HG03520 (cell line): ENCODE results near the gene GPC6.

Experiments
- ATAC-seq: cut with Tn5 transposase; IDR thresholded peaks from one replicate; pipeline ENCODE4 v1.9.1; 2021; ENCODE audit warnings: mild to moderate bottlenecking, moderate library complexity; ENCODE audit not compliant: unreplicated experiment

GPC6 gene

DNA sequence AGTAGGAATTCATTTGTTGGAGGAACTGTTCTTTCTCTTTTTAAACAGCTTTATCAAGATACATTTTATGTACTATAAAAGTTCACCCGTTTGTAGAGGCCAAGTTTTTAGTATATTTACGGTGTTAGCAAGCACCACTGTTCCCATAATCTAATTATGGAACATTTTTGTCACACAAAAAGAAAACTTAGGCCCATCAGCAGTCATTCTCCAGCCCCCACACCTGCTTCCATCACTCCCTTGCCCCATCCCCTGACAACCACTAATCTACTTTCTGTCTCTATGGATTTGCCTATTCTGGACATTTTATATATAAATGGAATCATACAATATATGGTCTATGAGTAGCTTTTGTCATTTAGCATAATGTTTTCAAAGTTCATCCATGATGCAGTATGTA, 787.9 kb downstream of the GPC6 start:
- no peak for ATAC-seq

DNA sequence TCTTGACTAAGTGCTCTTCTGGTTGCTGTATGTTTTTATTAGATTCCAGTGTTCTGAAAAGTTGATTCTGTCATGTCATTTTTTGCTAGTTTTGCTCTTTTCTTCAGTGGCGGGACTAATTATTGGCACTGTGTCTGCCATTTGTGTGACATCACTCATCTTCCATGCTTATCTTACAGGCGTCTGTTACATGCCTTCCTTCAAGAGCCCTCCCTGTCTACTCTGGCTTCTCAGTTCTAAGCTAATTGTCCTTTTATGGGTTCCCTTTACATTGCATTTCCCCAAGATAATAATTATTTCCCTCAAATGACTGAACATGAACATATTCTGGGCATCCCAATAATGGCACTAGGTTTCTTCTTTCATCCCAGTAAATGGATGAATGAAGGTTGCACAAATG, 793.8 kb downstream of the GPC6 start:
- no peak for ATAC-seq

DNA sequence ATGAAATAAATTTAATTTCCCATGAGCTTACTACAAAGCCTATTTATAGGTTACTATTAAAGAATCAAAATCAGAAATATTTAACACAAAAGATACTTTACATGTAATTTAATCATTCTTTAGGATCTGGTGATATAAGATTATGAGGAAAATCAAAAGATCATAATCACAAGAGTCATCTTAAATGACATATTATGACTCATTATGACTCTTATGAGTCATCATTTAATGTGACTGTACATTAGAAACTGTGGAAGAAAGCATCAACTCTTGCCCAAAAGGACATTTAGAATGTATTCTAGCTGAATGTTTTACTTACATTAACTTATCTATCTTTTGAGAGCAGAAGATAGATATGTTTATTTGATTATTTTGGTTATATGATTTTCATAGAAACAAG, 794.2 kb downstream of the GPC6 start:
- no peak for ATAC-seq

DNA sequence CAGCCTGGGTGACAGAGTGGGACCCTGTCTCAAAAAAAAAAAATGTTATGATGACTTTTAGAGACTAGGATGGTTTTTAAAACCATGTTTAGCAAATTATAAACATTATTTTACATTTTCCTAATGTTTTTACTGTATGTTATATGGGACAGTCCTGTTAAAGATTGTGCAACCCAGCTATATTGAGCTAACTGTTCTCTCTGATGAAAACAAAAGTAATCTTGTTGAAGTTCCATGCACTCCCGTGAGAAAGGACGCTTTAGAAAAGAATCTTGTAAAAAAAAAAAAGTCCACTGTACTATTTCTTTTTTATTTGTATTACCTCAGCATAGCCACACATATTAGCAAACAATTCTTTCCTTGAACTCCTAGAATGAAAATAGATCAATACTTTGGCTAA, 801.6 kb downstream of the GPC6 start:
- no peak for ATAC-seq

DNA sequence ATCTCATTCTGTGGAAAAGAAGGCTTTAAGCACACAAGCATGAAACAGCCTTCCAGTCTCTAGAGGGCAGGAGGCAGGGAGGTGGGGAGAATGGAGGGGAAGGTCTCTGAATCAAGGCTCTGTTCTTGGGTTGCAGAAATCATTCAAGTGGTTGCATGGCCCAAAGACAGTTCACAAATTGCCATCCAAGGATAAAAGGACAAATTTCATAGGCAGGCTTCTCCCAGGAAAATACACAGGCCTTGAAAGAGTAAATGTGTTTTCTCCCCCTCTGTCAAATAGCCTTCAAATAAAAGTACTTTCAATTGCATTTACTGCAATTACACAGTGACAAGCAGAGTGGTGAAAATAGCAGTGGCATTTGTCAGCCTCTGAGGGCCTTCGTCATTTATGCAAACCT, 802.0 kb downstream of the GPC6 start:
- no peak for ATAC-seq

DNA sequence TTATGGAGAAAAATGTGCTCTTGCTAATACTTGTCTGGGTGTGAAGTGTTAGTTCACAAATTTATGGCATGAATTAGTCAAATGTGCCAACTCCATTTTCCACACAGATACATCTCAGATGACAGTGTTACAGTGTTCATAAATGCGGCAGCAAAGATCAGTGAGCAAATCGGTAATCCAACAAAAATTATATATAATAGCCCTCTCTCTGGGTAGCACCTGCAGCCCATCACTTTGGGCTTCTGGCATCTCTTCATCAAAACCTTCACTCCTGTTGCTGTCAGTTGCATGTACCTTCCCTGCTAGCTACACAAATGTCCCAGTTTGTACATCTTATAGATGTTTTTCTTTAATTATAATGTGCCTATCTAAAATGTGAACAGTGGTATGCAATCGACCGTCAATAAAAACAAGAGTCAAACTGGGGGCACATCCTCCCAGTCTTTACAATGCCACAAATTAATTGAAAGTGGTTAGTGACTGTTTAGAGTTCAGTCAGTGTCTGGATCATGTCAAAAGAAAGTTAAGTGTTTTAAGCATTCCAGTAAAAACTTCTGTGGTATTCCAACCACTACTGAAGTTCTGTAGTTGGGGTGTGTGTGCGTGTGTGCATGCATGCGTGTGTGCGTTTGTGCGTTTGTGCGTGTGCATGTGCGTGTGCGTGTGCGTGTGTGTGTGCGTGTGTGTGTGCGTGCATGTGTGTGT, 804.0 kb downstream of the GPC6 start:
- no peak for ATAC-seq

DNA sequence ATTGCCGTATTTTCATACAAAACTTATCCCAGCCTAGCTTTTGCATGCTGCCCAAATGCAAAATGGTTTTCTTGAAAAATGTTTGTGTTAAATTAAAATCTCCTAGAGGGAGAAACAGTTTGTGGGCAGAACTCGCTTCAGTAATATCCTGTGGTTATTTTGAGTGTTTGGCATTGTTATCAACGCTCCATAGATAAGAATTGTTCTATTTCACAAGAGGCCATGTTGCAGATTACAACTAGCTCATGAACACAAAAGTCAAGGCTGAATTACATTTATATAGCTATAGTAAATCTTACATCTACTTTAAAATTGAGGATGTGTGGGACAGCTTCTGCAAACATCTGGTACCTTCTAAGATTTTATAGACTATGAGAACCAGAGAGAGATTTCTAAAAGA, 805.0 kb downstream of the GPC6 start:
- ATAC-seq, result no peak

DNA sequence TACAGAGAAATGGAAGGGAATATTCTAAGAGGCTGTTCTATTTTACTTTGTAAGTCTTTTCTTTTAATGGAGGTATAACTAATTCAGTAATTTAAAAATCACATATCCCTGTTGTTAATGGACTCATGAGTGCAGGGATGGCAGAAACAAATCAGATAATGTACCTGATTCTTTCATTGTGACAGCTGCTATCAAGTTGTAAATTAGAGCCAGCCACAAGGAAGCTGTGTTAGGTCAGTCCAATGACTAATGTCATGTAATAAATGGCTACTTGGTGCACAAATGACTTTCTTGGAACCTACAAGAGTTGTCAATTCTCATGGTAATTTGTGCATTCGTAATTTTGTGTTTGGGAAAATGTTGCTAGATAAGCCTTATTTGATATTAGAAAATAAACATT, 806.5 kb downstream of the GPC6 start:
- no peak for ATAC-seq

DNA sequence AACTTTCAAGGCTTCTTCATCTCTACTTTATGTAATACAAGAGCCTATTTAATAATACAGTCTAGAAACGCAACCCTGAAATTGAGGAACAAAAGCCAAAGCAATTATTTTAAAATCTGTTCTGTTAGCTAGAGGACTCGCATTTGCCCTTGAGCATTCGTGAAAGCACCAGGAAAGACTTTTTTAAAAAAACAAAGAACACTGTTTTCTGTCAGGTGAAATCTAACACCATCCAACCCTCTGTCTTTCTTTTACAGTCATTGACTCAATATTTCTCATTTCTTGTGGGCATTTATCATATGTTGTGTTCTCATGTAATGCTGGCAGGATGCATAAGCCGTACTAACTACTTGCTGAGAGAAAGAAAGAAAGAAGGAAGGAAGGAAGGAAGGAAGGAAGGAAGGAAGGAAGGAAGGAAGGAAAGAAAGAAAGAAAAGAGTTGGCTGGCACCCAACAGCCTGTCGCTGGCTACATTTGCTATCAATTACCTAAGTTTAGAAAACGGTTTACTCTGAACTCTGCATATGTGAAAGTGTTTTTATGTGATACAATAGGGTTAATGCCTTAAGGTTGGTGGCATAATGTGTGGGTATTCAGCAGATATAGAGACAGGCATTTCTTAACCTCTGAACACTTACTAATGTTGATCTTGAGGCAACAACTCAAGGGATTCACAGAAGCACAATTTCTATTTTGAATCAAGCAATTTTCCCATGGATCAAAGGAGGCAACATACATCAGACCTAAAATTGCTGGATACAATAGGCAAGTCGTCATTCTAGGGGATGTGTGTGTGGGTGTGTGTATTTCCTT, 807.4 kb downstream of the GPC6 start:
- ATAC-seq, result no peak

DNA sequence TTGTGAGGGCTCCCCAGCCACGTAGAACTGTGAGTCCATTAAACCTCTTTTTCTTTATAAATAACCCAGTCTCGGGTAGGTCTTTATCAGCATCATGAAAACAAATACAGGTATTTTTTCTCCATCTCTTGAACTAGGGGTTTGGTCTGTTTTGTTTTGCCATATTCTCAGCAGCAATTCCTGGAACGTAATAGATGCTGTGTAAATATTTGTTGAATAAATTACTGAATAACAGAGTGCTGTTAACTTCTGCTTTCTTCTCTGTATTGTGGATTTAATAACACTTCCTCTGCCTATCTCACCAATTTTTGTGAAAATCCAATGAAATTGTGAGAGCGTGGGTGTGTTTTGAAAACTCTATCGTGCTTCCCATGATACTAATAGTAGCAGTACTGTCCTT, 823.4 kb downstream of the GPC6 start:
- no peak for ATAC-seq

DNA sequence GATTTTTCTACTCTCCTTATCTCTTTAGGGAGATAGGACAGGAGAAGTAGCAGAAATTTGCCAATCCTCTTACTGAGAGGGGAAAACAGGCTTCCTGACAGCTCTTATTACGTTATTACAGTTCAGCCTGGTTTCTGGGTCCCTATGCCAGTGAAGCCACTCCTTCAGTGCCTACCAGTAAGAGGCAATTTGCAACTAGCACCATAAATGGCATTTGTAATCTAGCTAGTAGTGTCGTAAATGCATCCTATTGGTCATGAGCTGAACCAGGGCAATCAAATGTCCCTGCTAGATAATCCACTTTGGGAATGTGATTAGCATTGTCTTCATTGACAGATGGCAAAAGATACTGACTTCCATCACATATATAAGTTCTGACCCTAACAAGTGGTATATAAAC, 824.1 kb downstream of the GPC6 start:
- no peak for ATAC-seq

DNA sequence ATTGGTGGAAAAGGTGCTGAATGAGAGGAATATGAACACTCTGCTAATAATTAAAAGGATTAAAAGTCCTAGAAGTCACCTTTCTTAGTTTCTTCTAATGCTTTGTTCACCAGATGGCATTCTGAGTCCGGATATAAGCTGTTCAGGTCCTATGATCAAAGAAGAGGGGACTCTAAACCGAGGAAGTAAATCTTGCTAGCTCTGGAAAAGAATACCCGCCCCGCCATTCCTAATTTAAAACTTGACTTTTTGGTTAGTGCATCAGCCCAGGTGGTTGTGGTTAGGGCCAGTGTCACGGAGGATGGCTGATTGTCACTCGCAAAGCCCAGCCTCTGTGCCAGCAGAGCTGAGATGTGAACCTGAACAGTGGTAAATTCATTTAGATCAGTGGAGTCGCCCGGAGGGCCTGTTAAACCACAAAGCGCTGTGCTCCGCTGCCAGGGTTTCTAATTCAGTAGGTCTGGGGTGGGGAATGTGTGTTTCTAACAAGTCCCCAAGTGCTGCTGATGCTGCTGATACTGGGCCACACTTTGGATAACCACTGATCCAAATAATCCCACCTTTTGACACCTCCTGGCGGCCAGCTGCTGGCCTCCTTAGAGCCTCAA, 827.5 kb downstream of the GPC6 start:
- ATAC-seq, result no peak

DNA sequence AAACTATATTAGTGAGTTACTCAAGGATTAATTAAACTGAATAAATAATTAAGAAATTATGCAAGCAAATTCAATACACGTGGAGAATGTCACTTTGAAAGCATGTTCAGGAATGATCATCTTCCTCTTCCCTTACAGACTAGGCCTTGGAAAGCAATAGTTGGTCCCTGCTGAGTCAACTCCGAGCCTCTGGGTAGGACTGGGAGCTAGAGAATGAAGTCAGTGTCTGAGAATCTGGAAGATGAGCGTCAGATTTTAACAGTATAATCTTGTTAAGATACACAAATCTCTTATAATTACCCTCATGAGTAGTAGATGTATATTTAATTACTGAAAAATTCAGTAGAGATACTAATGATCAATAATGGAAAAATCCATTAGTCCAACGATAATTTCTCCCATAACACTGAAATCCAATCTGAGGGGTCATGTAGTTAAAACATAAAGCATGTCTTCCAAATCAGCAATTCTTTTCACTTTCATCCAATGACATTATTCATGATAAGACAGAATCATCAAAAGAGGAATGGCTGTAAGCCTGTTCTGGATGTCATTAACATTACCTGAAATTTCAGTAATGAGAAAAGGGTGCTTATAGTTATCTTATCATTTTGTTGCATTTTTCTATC, 829.9 kb downstream of the GPC6 start:
- ATAC-seq, result no peak

DNA sequence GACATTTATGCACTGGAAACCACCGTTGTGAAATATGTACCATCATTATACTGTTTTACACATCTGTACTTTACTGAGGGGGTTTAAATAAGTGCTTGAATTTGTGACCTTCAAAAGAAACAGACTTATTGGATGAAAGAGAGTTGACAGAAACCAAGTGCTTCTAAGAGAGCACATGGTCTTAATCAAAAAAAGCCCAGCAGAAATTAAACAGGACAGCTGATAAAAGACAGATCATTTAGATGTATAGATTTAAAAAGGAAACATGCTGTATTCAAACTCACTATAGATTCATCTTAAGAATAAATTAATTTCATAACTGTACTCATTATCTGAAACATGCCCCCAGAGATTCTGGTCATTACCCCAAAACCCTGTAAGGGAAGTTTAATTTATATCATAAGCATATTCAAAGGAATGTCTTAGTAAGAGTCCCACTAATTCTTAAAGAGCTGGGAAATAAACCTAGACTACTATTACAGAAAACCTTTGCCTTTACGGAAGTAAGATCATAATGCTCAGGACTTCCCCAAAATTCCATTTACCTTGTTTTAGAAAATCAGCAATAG, 831.1 kb downstream of the GPC6 start:
- no peak for ATAC-seq

DNA sequence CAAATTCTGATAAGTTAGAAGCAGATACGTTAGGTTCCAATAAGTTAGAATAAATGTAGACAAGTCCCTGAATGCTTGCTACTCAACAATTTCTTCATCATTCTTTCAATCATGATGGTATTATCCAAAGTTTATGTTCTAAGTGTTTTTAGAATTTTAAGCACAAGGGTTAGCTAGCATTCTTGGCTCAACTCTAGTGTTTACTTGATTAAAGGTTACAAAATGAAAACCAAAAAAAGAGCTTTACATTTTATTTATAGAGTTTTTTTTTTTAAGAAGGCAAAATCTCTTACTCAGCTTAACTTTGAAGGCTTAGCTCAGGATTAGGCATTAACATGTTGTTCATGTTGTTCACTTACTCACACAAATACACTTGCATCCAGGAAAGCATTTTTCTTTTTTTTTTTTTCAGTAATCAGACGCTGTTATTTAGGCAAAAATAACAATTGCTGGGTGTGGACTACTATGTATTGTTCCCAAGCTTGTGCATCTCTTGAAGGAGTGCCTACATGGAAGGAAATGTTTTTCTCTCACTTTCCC, 832.3 kb downstream of the GPC6 start:
- ATAC-seq, result no peak

DNA sequence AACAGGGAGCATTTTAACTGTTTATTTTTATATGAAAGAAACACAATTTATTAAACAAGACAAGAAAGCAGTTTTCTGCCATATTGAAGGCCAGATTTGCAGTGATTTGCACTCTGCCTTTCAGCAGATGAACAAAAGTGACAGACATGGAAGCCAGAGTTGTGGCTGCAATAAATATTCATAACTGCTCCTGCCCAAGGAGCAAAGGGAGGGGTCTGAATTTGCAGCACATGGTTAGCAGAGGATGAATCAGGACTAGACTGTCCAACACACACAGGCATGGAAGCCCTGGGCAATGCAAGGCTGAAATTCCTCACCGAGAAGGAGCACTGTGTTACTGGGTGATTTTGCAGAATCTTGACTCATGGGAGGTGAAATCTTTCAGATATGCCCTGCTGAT, 834.7 kb downstream of the GPC6 start:
- ATAC-seq, result no peak

DNA sequence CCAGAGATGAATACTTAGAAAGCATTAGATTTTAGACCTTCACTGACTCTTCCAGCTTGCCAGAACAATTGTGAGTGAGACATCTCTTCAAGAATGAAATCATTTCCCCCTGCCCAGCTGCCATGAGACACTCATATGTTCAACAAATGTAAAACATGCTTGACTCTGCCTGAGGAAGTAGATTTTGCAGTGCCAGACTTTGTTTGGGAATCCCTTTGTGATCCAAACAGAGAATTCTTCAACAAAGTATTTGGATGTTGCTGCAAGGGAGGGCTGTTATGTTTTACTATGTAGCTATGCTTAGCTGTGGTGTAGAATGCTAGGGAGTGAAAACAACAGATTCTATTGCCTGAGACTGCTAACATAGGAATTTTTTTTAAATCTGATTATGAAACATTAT, 836.5 kb downstream of the GPC6 start:
- ATAC-seq, result no peak

DNA sequence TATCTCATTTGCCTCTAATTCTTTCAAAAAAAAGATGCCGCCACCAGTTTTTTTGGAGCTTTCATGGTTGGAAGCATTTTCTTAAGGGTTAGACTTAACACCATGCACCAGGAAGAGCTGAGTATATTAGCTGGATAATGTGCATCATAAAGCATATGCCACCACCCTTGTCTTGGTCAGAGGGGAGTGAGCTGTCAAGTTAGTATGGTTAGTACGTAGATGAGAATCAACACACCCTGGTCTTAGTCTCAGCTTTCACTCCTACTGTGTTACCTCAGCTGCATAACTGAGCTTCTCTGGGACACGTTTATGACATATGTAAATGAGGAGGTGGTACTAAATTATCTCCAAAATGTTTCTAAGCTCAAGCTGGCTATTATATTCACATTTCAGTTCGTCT, 837.2 kb downstream of the GPC6 start:
- ATAC-seq, result no peak

DNA sequence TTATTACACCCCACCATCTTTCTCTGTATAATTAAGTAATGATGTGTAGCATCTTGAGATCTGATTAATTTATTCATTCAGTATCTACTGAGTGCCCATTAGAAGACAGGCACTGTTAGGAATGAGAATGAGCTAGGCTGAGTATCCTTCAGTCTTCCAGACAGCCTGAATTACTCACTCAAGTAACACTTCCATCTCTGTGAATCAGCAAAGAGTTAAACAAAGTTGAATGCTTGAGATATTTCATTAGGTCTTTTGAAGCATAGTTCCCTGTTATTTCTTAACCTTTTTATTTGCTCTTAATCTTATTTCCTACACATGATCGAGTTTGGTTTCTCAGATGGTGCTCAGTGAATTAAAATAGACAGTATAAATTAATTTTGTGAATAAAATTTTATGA, 839.1 kb downstream of the GPC6 start:
- ATAC-seq, result no peak

DNA sequence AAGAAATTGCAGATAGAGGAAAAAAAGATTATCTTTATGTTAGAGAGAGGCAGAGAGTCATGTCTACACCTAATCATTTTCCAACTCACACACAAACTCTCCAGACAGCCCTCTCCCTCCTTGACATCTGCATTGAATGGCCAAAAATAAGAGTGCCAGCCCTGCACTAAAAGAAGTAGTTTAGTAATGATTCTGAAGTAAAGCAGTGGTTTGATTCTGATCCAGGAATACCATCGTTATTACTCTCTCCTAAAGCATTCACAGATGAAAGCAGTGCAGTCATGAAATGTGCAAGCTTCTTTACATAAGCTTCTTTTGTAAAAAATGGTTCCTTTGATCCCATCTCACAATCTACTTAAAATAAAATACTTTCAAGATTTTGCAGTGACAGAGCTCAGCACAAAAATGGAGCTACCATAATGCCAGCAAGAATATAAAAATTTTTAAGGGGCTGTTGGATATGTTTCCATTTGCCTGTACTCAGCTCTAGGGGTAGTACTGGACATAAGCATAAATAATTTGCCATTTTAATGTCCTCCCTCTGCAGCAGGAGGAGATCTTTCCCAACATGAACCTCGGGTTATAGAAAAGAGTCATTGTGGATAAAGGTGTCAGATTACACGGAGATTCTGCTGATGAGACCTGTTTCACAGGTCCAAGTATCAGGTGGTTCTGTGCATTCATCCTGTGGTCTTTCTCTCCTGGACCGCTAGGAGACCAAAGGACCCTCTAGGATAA, 846.6 kb downstream of the GPC6 start:
- ATAC-seq, result no peak
